ENCODE measurements around the gene CCR4. TPM values are rescaled to one million over a fixed set of nuclear protein-coding genes. Genes with fewer than 3 reads are reported as not detected.

The CCR4 gene
- total RNA-seq, 1 experiment from 2014 or later, result not detected

GRCh38 chr3:32989171-32989570, 37.7 kb downstream of the CCR4 start:
- H3K4me3 ChIP-seq, result no peak overlapping the region

GRCh38 chr3:32990116-32990515, 38.7 kb downstream of the CCR4 start:
- Histone ChIP-seq H3K9me3 (replicated peaks) (no peaks in the 10 kb centered on the region), H3K36me3 (no peaks in the 10 kb centered on the region), H3K27me3 (no peaks in the 10 kb centered on the region), H3K4me1 (no peaks in the 10 kb centered on the region), H3K27ac (no peak overlapping the region), H3K4me3 (no peak overlapping the region)
- DNase-seq, result no peak

More at GRCh38 chr3:32989171-32989570, 37.7 kb downstream of the CCR4 start:
- H3K9me3 ChIP-seq (replicated peaks), result no peaks in the 10 kb centered on the region
- DNase-seq, result no peak
- H3K36me3 ChIP-seq, result no peaks in the 10 kb centered on the region
- no peak overlapping the region for H3K27ac ChIP-seq
- H3K27me3 ChIP-seq, result no peaks in the 10 kb centered on the region
- no peaks in the 10 kb centered on the region for H3K4me1 ChIP-seq

GRCh38 chr3:32991781-32992180, 40.3 kb downstream of the CCR4 start:
- Histone ChIP-seq H3K9me3 (replicated peaks) (no peaks in the 10 kb centered on the region), H3K36me3 (no peaks in the 10 kb centered on the region), H3K27me3 (no peaks in the 10 kb centered on the region), H3K4me1 (no peaks in the 10 kb centered on the region), H3K27ac (no peak overlapping the region), H3K4me3 (no peak overlapping the region)
- DNase-seq, result no peak

GRCh38 chr3:32992310-32992686, 40.9 kb downstream of the CCR4 start:
- H3K4me3 ChIP-seq, result no peak overlapping the region
- H3K27me3 ChIP-seq, result no peaks in the 10 kb centered on the region
- no peaks in the 10 kb centered on the region for H3K36me3 ChIP-seq
- H3K4me1 ChIP-seq, result no peaks in the 10 kb centered on the region
- no peak for DNase-seq
- peak overlapping the region; percentile 20; the same call in 1 of the 2 replicates for H3K27ac ChIP-seq
- no peaks in the 10 kb centered on the region for H3K9me3 ChIP-seq (replicated peaks)

- no peaks in the 10 kb centered on the region for H3K9me3 ChIP-seq (replicated peaks)
- H3K4me1 ChIP-seq, result no peaks in the 10 kb centered on the region
- H3K27me3 ChIP-seq, result no peaks in the 10 kb centered on the region
- H3K27ac ChIP-seq, result no peak overlapping the region
- no peak overlapping the region for H3K4me3 ChIP-seq
- no peaks in the 10 kb centered on the region for H3K36me3 ChIP-seq
- DNase-seq, result no peak
These were observed 42.6 kb downstream of the CCR4 start for GRCh38 chr3:32994045-32994444.

- no peak overlapping the region for H3K27ac ChIP-seq
- no peaks in the 10 kb centered on the region for H3K4me1 ChIP-seq
- H3K27me3 ChIP-seq, result no peaks in the 10 kb centered on the region
- no peak for DNase-seq
- H3K9me3 ChIP-seq (replicated peaks), result no peaks in the 10 kb centered on the region
- H3K36me3 ChIP-seq, result no peaks in the 10 kb centered on the region
- no peak overlapping the region for H3K4me3 ChIP-seq
These were observed 43.7 kb downstream of the CCR4 start for GRCh38 chr3:32995098-32995497.

GRCh38 chr3:32996048-32996754, 44.8 kb downstream of the CCR4 start:
- H3K27me3 ChIP-seq, result no peaks in the 10 kb centered on the region
- DNase-seq, result no peak
- no peaks in the 10 kb centered on the region for H3K4me1 ChIP-seq
- no peak overlapping the region for H3K4me3 ChIP-seq
- no peaks in the 10 kb centered on the region for H3K36me3 ChIP-seq
- no peaks in the 10 kb centered on the region for H3K9me3 ChIP-seq (replicated peaks)
- no peak overlapping the region for H3K27ac ChIP-seq

GRCh38 chr3:32996755-32997091, 45.3 kb downstream of the CCR4 start:
- H3K4me3 ChIP-seq, result no peak overlapping the region
- H3K4me1 ChIP-seq, result no peaks in the 10 kb centered on the region
- H3K27me3 ChIP-seq, result no peaks in the 10 kb centered on the region
- DNase-seq, result no peak
- no peaks in the 10 kb centered on the region for H3K36me3 ChIP-seq
- H3K9me3 ChIP-seq (replicated peaks), result no peaks in the 10 kb centered on the region
- no peak overlapping the region for H3K27ac ChIP-seq

GRCh38 chr3:32998631-32999451, 47.4 kb downstream of the CCR4 start:
- Histone ChIP-seq H3K36me3 (no peaks in the 10 kb centered on the region), H3K4me3 (no peak overlapping the region), H3K9me3 (replicated peaks) (no peaks in the 10 kb centered on the region), H3K27me3 (no peaks in the 10 kb centered on the region), H3K4me1 (no peaks in the 10 kb centered on the region), H3K27ac (no peak overlapping the region)
- DNase-seq, result no peak

- Histone ChIP-seq H3K36me3 (no peaks in the 10 kb centered on the region), H3K4me3 (no peak overlapping the region), H3K4me1 (no peaks in the 10 kb centered on the region), H3K27ac (no peak overlapping the region), H3K9me3 (replicated peaks) (no peaks in the 10 kb centered on the region), H3K27me3 (no peaks in the 10 kb centered on the region)
- no peak for DNase-seq
These were observed 49.4 kb downstream of the CCR4 start for GRCh38 chr3:33000691-33001385.

GRCh38 chr3:33001889-33002288, 50.4 kb downstream of the CCR4 start:
- H3K27me3 ChIP-seq, result no peaks in the 10 kb centered on the region
- no peak for DNase-seq
- H3K4me1 ChIP-seq, result no peaks in the 10 kb centered on the region
- no peaks in the 10 kb centered on the region for H3K9me3 ChIP-seq (replicated peaks)
- no peaks in the 10 kb centered on the region for H3K36me3 ChIP-seq
- H3K27ac ChIP-seq, result no peak overlapping the region
- H3K4me3 ChIP-seq, result no peak overlapping the region

- Histone ChIP-seq H3K36me3 (no peaks in the 10 kb centered on the region), H3K9me3 (replicated peaks) (no peaks in the 10 kb centered on the region)
These were observed 51.9 kb downstream of the CCR4 start for GRCh38 chr3:33003308-33003707.

GRCh38 chr3:33004205-33004604, 52.8 kb downstream of the CCR4 start:
- no peak for DNase-seq
- Histone ChIP-seq H3K4me1 (no peaks in the 10 kb centered on the region), H3K9me3 (replicated peaks) (no peaks in the 10 kb centered on the region), H3K27me3 (no peaks in the 10 kb centered on the region), H3K4me3 (no peak overlapping the region), H3K36me3 (no peaks in the 10 kb centered on the region), H3K27ac (no peak overlapping the region)

More at GRCh38 chr3:33003308-33003707, 51.9 kb downstream of the CCR4 start:
- no peaks in the 10 kb centered on the region for H3K4me1 ChIP-seq
- no peak for DNase-seq
- no peaks in the 10 kb centered on the region for H3K27me3 ChIP-seq
- no peak overlapping the region for H3K4me3 ChIP-seq
- H3K27ac ChIP-seq, result no peak overlapping the region

GRCh38 chr3:33004961-33005360, 53.5 kb downstream of the CCR4 start:
- Histone ChIP-seq H3K27ac (no peak overlapping the region), H3K27me3 (no peaks in the 10 kb centered on the region), H3K36me3 (no peaks in the 10 kb centered on the region), H3K4me3 (no peak overlapping the region), H3K9me3 (replicated peaks) (no peaks in the 10 kb centered on the region), H3K4me1 (no peaks in the 10 kb centered on the region)
- no peak for DNase-seq
